H1 (cell line): ENCODE results near the gene HDHD3. TPM values are rescaled to one million over a fixed set of nuclear protein-coding genes. Genes with fewer than 3 reads are reported as not detected.

Experiments
- CTCF ChIA-PET: fragments of 300-600 bp; sonication (Branson Sonifier 250); formaldehyde crosslinking; loops from one replicate; lab custom pipeline; 2021; ENCODE audit not compliant: partially characterized antibody; lab: Charles Lee
- POLR2A ChIA-PET: fragments of 300-600 bp; sonication (Branson Sonifier 250); formaldehyde crosslinking; loops from one replicate; lab custom pipeline; 2021; ENCODE audit warnings: inconsistent platforms; ENCODE audit not compliant: partially characterized antibody; lab: Charles Lee
- DNase-seq, 2 experiments: peaks; one replicate each; pipeline versions ENCODE4 v3.0.0 to v3.0.0-alpha.2; 2010 to 2022; ENCODE audit warnings: low spot score in 2 of 2, low read depth in 1 of 2, mixed read lengths in 1 of 2
- FAIRE-seq: peaks from 2 replicates; lab custom pipeline; 2011; peaks lifted over from hg19 to GRCh38; lab: Jason Lieb, UNC
- H2AFZ ChIP-seq: 2 replicates; pipeline ENCODE4 v1.8.1; 2012; ENCODE audit warnings: low read length, inconsistent platforms
- H2AK5ac ChIP-seq: 2 replicates; pipeline ENCODE4 v1.6.1; 2013; ENCODE audit warnings: low read depth, low read length
- H2BK120ac ChIP-seq: replicated peaks from 2 replicates; pipeline ENCODE3; 2013; ENCODE audit warnings: low read depth, low read length, inconsistent platforms
- H2BK12ac ChIP-seq: 2 replicates; pipeline ENCODE4 v1.6.1; 2013; ENCODE audit warnings: low read depth, low read length
- H2BK15ac ChIP-seq: 2 replicates; pipeline ENCODE4 v1.6.1; 2013; ENCODE audit warnings: low read length
- H2BK20ac ChIP-seq: 2 replicates; pipeline ENCODE4 v1.6.1; 2013; ENCODE audit warnings: low read length
- H2BK5ac ChIP-seq: 2 replicates; pipeline ENCODE4 v1.6.1; 2013; ENCODE audit warnings: low read depth, low read length
- H3K14ac ChIP-seq: 2 replicates; pipeline ENCODE4 v1.6.1; 2013; ENCODE audit warnings: inconsistent platforms; ENCODE audit not compliant: insufficient read length
- H3K18ac ChIP-seq: 2 replicates; pipeline ENCODE4 v1.6.1; 2013; ENCODE audit warnings: low read length; ENCODE audit errors: extremely low read depth
- H3K23ac ChIP-seq: 2 replicates; pipeline ENCODE4 v1.6.1; 2013; ENCODE audit warnings: inconsistent platforms; ENCODE audit not compliant: insufficient read length
- H3K23me2 ChIP-seq: 2 replicates; pipeline ENCODE4 v1.6.1; 2013; ENCODE audit warnings: low read depth, low read length
- H3K27ac ChIP-seq: 2 replicates; pipeline ENCODE4 v1.6.1; 2011; ENCODE audit warnings: low read depth, low read length, inconsistent platforms
- H3K27me3 ChIP-seq, 4 experiments: replicated peaks in 1 of 4; 1 replicate in 1 of 4; 2 replicates in 3 of 4; pipeline versions ENCODE4 v1.6.1 to v1.8.1; 2011 to 2013; ENCODE audit warnings: low read length in 3 of 4, mild to moderate bottlenecking in 3 of 4, inconsistent platforms in 2 of 4, mixed read lengths in 2 of 4, moderate library complexity in 1 of 4; ENCODE audit not compliant: control insufficient read depth in 3 of 4, insufficient read depth in 3 of 4; ENCODE audit errors: extremely low read depth in 1 of 4
- H3K36me3 ChIP-seq, 4 experiments: 2 replicates each; pipeline versions ENCODE4 v1.6.1 to v1.8.1; 2011 to 2013; ENCODE audit warnings: mild to moderate bottlenecking in 4 of 4, low read length in 3 of 4, moderate library complexity in 2 of 4, control low read depth in 1 of 4, inconsistent platforms in 1 of 4; ENCODE audit not compliant: insufficient read depth in 4 of 4, control insufficient read depth in 2 of 4
- H3K4ac ChIP-seq: replicated peaks from 2 replicates; pipeline ENCODE3; 2013; ENCODE audit warnings: low read length, low read depth, mixed read lengths, inconsistent platforms; ENCODE audit not compliant: insufficient read length
- H3K4me1 ChIP-seq, 4 experiments: replicated peaks in 1 of 4; 1 replicate in 1 of 4; 2 replicates in 3 of 4; pipeline versions ENCODE4 v1.6.1 to v1.8.1; 2011 to 2013; ENCODE audit warnings: low read length in 3 of 4, inconsistent platforms in 2 of 4, mixed read lengths in 1 of 4; ENCODE audit not compliant: insufficient read depth in 4 of 4, control insufficient read depth in 3 of 4
- H3K4me2 ChIP-seq, 2 experiments: 2 replicates each; pipeline versions ENCODE4 v1.6.1 to v1.8.1; 2011 to 2013; ENCODE audit warnings: low read depth in 2 of 2, low read length in 2 of 2, control low read depth in 1 of 2, inconsistent platforms in 1 of 2, mild to moderate bottlenecking in 1 of 2; ENCODE audit not compliant: insufficient read depth in 1 of 2
- H3K4me3 ChIP-seq, 4 experiments: fragments of 200-600, 300-600 bp in 1 of 4; sonication (generic), shearing (Covaris generic), sonication (Bioruptor Twin) in 1 of 4; 2 replicates each; pipeline versions ENCODE4 v1.5.1 to v1.8.1; 2011 to 2016; ENCODE audit warnings: low read length in 4 of 4, low read depth in 3 of 4, control low read depth in 2 of 4, inconsistent platforms in 2 of 4, mild to moderate bottlenecking in 2 of 4, mixed read lengths in 1 of 4, moderate library complexity in 1 of 4; ENCODE audit not compliant: insufficient read depth in 2 of 4; ENCODE audit errors: extremely low read depth in 1 of 4
- H3K56ac ChIP-seq: replicated peaks from 2 replicates; pipeline ENCODE3; 2013; ENCODE audit warnings: low read depth, mild to moderate bottlenecking, mixed read lengths, low read length, inconsistent platforms; ENCODE audit not compliant: insufficient read length
- H3K79me1 ChIP-seq: 2 replicates; pipeline ENCODE4 v1.6.1; 2013; ENCODE audit warnings: low read depth, low read length, control low read depth
- H3K79me2 ChIP-seq, 2 experiments: 2 replicates each; pipeline versions ENCODE4 v1.6.1 to v1.8.1; 2012 to 2013; ENCODE audit warnings: low read length in 2 of 2, mild to moderate bottlenecking in 2 of 2, inconsistent platforms in 1 of 2; ENCODE audit not compliant: insufficient read depth in 2 of 2, control insufficient read depth in 1 of 2
- H3K9ac ChIP-seq, 4 experiments: replicated peaks in 1 of 4; 1 replicate in 1 of 4; 2 replicates in 3 of 4; pipeline versions ENCODE4 v1.6.1 to v1.8.1; 2011 to 2013; ENCODE audit warnings: low read depth in 3 of 4, low read length in 3 of 4, control low read depth in 2 of 4, mild to moderate bottlenecking in 2 of 4, moderate library complexity in 2 of 4, inconsistent platforms in 1 of 4; ENCODE audit errors: extremely low read depth in 1 of 4
- H3K9me3 ChIP-seq, 2 experiments: 2 replicates each; pipeline versions ENCODE4 v1.6.1 to v1.8.1; 2012 to 2013; ENCODE audit warnings: mild to moderate bottlenecking in 2 of 2, moderate library complexity in 2 of 2, control low read depth in 1 of 2, inconsistent platforms in 1 of 2, low read depth in 1 of 2, low read length in 1 of 2, mixed read lengths in 1 of 2; ENCODE audit not compliant: insufficient read depth in 2 of 2
- H4K20me1 ChIP-seq, 2 experiments: replicated peaks in 1 of 2; 2 replicates each; pipeline versions ENCODE3 to v1.8.1; 2011 to 2013; ENCODE audit warnings: inconsistent platforms in 2 of 2, low read length in 2 of 2, mild to moderate bottlenecking in 1 of 2; ENCODE audit not compliant: insufficient read depth in 2 of 2, control insufficient read depth in 1 of 2
- H4K5ac ChIP-seq: 2 replicates; pipeline ENCODE4 v1.6.1; 2013; ENCODE audit warnings: low read length, low read depth, mixed read lengths, inconsistent platforms; ENCODE audit not compliant: insufficient read length
- H4K8ac ChIP-seq: 2 replicates; pipeline ENCODE4 v1.8.0; 2013; ENCODE audit warnings: mild to moderate bottlenecking, moderate library complexity, low read length, inconsistent platforms; ENCODE audit not compliant: insufficient read depth; ENCODE audit errors: extremely low read depth
- H4K91ac ChIP-seq: replicated peaks from 2 replicates; pipeline ENCODE3; 2013; ENCODE audit warnings: low read length, mixed read lengths, inconsistent platforms; ENCODE audit not compliant: insufficient read length
- CTCF ChIP-seq, 3 experiments: IDR thresholded peaks; 1 replicate in 2 of 3; 2 replicates in 1 of 3; pipeline versions ENCODE4 v1.5.1 to v1.6.1; 2011; ENCODE audit warnings: low read length in 3 of 3, mild to moderate bottlenecking in 3 of 3, inconsistent platforms in 2 of 3, low read depth in 1 of 3, moderate library complexity in 1 of 3; ENCODE audit not compliant: insufficient read depth in 1 of 3; ENCODE audit errors: control extremely low read depth in 1 of 3
- JUN ChIP-seq: IDR thresholded peaks from 2 replicates; pipeline ENCODE4 v1.6.1; 2011; ENCODE audit warnings: low read depth, mild to moderate bottlenecking, improper control_type of control experiment, low read length
- NANOG ChIP-seq: IDR thresholded peaks from 2 replicates; pipeline ENCODE4 v1.6.1; 2011; ENCODE audit warnings: low read length, low read depth, mild to moderate bottlenecking, inconsistent platforms; ENCODE audit not compliant: insufficient read depth, poor library complexity, severe bottlenecking
- POLR2AphosphoS5 ChIP-seq: IDR thresholded peaks from 2 replicates; pipeline ENCODE4 v1.6.1; 2011; ENCODE audit warnings: low read depth, low read length
- RAD21 ChIP-seq, 2 experiments: IDR thresholded peaks in 1 of 2; conservative IDR thresholded peaks in 1 of 2; 2 replicates each; pipeline ENCODE4 v1.6.1; 2011; ENCODE audit warnings: low read depth in 2 of 2, low read length in 2 of 2, improper control_type of control experiment in 1 of 2, inconsistent platforms in 1 of 2, mild to moderate bottlenecking in 1 of 2, moderate library complexity in 1 of 2
- RBBP5 ChIP-seq: IDR thresholded peaks from 2 replicates; pipeline ENCODE4 v1.7.1; 2012; ENCODE audit warnings: low read depth, mild to moderate bottlenecking, inconsistent platforms, low read length, moderate library complexity, borderline replicate concordance
- SIN3A ChIP-seq, 2 experiments: IDR thresholded peaks in 1 of 2; conservative IDR thresholded peaks in 1 of 2; 2 replicates each; pipeline ENCODE4 v1.6.1; 2011 to 2012; ENCODE audit warnings: low read length in 2 of 2, improper control_type of control experiment in 1 of 2, low read depth in 1 of 2, mild to moderate bottlenecking in 1 of 2
- SIRT6 ChIP-seq: IDR thresholded peaks from one replicate; pipeline ENCODE4 v1.7.1; 2012; ENCODE audit warnings: low read length, inconsistent platforms
- TEAD4 ChIP-seq: IDR thresholded peaks from 2 replicates; pipeline ENCODE4 v1.6.1; 2012; ENCODE audit warnings: low read depth, low read length, inconsistent platforms, mixed read lengths
- ZNF274 ChIP-seq: IDR thresholded peaks from 2 replicates; pipeline ENCODE4 v1.7.0; 2012; ENCODE audit warnings: low read length, borderline replicate concordance; ENCODE audit errors: extremely low read depth
- WGBS, 2 experiments: shearing (Covaris generic) in 1 of 2; methylation state at CpG; one replicate each; pipeline versions ENCODE4 v1.1.6 to v1.1.7; 2013 to 2015; ENCODE audit warnings: low lambda C conversion rate in 2 of 2, mixed read lengths in 2 of 2, inconsistent platforms in 1 of 2, low coverage in 1 of 2, missing lambda C conversion rate in 1 of 2; ENCODE audit not compliant: insufficient replicate concordance in 2 of 2, insufficient coverage in 1 of 2, insufficient read length in 1 of 2; ENCODE audit errors: extremely low coverage in 1 of 2, missing lambda C conversion rate in 1 of 2; 5-methylcytosine and 5-hydroxymethylcytosine counted together
- polyA plus RNA-seq, 7 experiments: library from polyadenylated mRNA; depleted of rRNA in 3 of 7; stranded (reverse) in 5 of 7; unstranded in 2 of 7; fragments of >200 nt in 5 of 7; fragments of 200-250 nt in 2 of 7; gene quantifications; 1 replicate in 5 of 7; 2 replicates in 1 of 7; 4 replicates in 1 of 7; pipeline versions ENCODE4 v1.2.1 to v1.2.3, GENCODE V29; 2011 to 2013; ENCODE audit warnings: missing spikeins in 2 of 7, mixed read lengths in 2 of 7
- total RNA-seq: library from RNA; stranded (reverse); fragmentation: NEBNext Ultra II Directional; extraction: Animal tissue kit (Norgen Biotek cat#: 25700); gene quantifications from 2 replicates; pipeline ENCODE4 v1.2.1, GENCODE V29; 2021

HDHD3 gene
- total and polyA plus RNA-seq, 2 of the 8 experiments (the other 6 are each of a cell fraction or from before 2014, with no cell fraction given): 12.1 to 25.3 TPM

GRCh38 chr9:113345190-113345589 is 31.6 kb downstream of the HDHD3 start:
- no peak overlapping the region for H3K4me2 ChIP-seq
- no peaks in the 10 kb centered on the region for H4K20me1 ChIP-seq
- no peak for FAIRE-seq
- H2BK20ac ChIP-seq: no peak overlapping the region
- H3K27ac ChIP-seq: no peak overlapping the region
- no peak overlapping the region for H2BK15ac ChIP-seq
- H3K14ac ChIP-seq: no peak overlapping the region
- H2BK5ac ChIP-seq: no peak overlapping the region
- H3K4ac ChIP-seq: no peak overlapping the region
- no peak overlapping the region for H2BK120ac ChIP-seq
- no peaks in the 10 kb centered on the region for H3K36me3 ChIP-seq
- H2AFZ ChIP-seq: no peak overlapping the region
- peaks cover 3 to 5% (median 4%) of the 10 kb centered on the region in 4 experiments for H3K4me1 ChIP-seq
- no peak overlapping the region for H4K91ac ChIP-seq
- H3K56ac ChIP-seq: no peak overlapping the region
- no peak overlapping the region for H3K18ac ChIP-seq
- H3K79me1 ChIP-seq: no peaks in the 10 kb centered on the region
- H4K5ac ChIP-seq: no peak overlapping the region
- H3K4me3 ChIP-seq: no peak overlapping the region
- no peak overlapping the region for H2AK5ac ChIP-seq
- DNase-seq: no peak
- H3K9me3 ChIP-seq: no peaks in the 10 kb centered on the region
- peaks cover 0 to 10% (median 5%) of the 10 kb centered on the region in 4 experiments; a peak in 5 of 7 replicates for H3K27me3 ChIP-seq
- no peak overlapping the region for H3K23ac ChIP-seq
- H2BK12ac ChIP-seq: no peak overlapping the region
- CTCF ChIA-PET: interaction anchor here (0.7 to 1.8 kb wide), 4 partner anchors 26 to 70 kb away, joined by 3 to 4 read pairs (median 3); partner anchors contain the start of gene CDC26
- H3K23me2 ChIP-seq: peaks cover 14% of the 10 kb centered on the region
- POLR2A ChIA-PET: interaction anchor here (0.6 kb wide), 1 partner anchor 12 kb away, joined by 4 read pairs; no protein-coding TSS in a partner anchor
- no peaks in the 10 kb centered on the region for H3K79me2 ChIP-seq
- WGBS, 2 experiments: 91% methylated on average over 2 of the region's 2 CpGs; no CpG with 5 or more reads in 1 of the 2 experiments
- H4K8ac ChIP-seq: no peak overlapping the region
- no peak overlapping the region for H3K9ac ChIP-seq
- TF ChIP-seq NANOG (no peak), JUN (no peak), SIRT6 (no peak), SIN3A (conservative IDR thresholded peaks at IDR 0.05 in 1 of 2, IDR thresholded peaks at IDR 0.05 in 1 of 2; ENCODE audit: low read depth in 1 of 2, low read length in 2 of 2) (no peak), CTCF (IDR thresholded peaks at IDR 0.05; ENCODE audit: control extremely low read depth in 1 of 3, insufficient read depth in 1 of 3, low read depth in 1 of 3, low read length in 3 of 3) (no peak), RAD21 (IDR thresholded peaks at IDR 0.05 in 1 of 2, conservative IDR thresholded peaks at IDR 0.05 in 1 of 2; ENCODE audit: low read depth in 2 of 2, low read length in 2 of 2) (no peak), POLR2AphosphoS5 (no peak), ZNF274 (no peak), RBBP5 (no peak), TEAD4 (no peak)
